DND-41 (cell line): ENCODE results near the gene JPH3.

ENCODE experiments used
- ATAC-seq: fragments of 200-7000 bp; cut with Tn5 transposase; 3 replicates; pipeline ENCODE4 v1.9.1; 2021; ENCODE audit warnings: low read depth; ENCODE audit not compliant: insufficient read depth
- DNase-seq: peaks from one replicate; pipeline ENCODE4 v3.0.0-alpha.2; 2020
- H2AFZ ChIP-seq: 2 replicates; pipeline ENCODE4 v1.6.0; 2012; ENCODE audit warnings: low read depth, low read length
- H3K27ac ChIP-seq: 2 replicates; pipeline ENCODE4 v1.5.1; 2012; ENCODE audit warnings: low read length, inconsistent platforms
- H3K27me3 ChIP-seq: fragments of 200-600 bp; sonication (generic); 2 replicates; pipeline ENCODE4 v1.6.0; 2012; ENCODE audit warnings: low read length, mild to moderate bottlenecking, inconsistent platforms; ENCODE audit not compliant: insufficient read depth, poor library complexity
- H3K36me3 ChIP-seq: 2 replicates; pipeline ENCODE4 v1.5.1; 2012; ENCODE audit warnings: low read length, inconsistent platforms; ENCODE audit not compliant: insufficient read depth
- H3K4me1 ChIP-seq: 2 replicates; pipeline ENCODE4 v1.5.1; 2012; ENCODE audit warnings: mild to moderate bottlenecking, low read length; ENCODE audit not compliant: insufficient read depth
- H3K4me2 ChIP-seq: 2 replicates; pipeline ENCODE4 v1.6.0; 2012; ENCODE audit warnings: mild to moderate bottlenecking, moderate library complexity, low read length, inconsistent platforms; ENCODE audit not compliant: insufficient read depth
- H3K4me3 ChIP-seq, 2 experiments: fragments of 200-600 bp in 1 of 2; shearing (Covaris generic) in 1 of 2; 2 replicates each; pipeline ENCODE4 v1.5.1; 2012 to 2016; ENCODE audit warnings: inconsistent platforms in 2 of 2, low read length in 2 of 2, mild to moderate bottlenecking in 2 of 2, low read depth in 1 of 2, moderate library complexity in 1 of 2
- H3K79me2 ChIP-seq: 2 replicates; pipeline ENCODE4 v1.6.0; 2012; ENCODE audit warnings: low read length, inconsistent platforms; ENCODE audit not compliant: insufficient read depth
- H3K9ac ChIP-seq: 2 replicates; pipeline ENCODE4 v1.6.0; 2012; ENCODE audit warnings: low read depth, mild to moderate bottlenecking, inconsistent platforms, low read length, moderate library complexity
- H3K9me3 ChIP-seq: 2 replicates; pipeline ENCODE4 v1.5.1; 2012; ENCODE audit warnings: low read length, moderate library complexity, mild to moderate bottlenecking, inconsistent platforms; ENCODE audit not compliant: insufficient read depth, severe bottlenecking
- H4K20me1 ChIP-seq: 2 replicates; pipeline ENCODE4 v1.6.0; 2012; ENCODE audit warnings: low read length; ENCODE audit not compliant: insufficient read depth
- CTCF ChIP-seq: IDR thresholded peaks from 2 replicates; pipeline ENCODE4 v1.5.1; 2012; ENCODE audit warnings: borderline replicate concordance, low read length, moderate library complexity, mild to moderate bottlenecking; ENCODE audit not compliant: poor library complexity, severe bottlenecking; ENCODE audit errors: extremely low read depth
- EZH2 ChIP-seq: IDR thresholded peaks from 3 replicates; pipeline ENCODE4 v1.6.1; 2012; ENCODE audit warnings: borderline replicate concordance, low read depth, mild to moderate bottlenecking, moderate library complexity, low read length, inconsistent platforms; ENCODE audit not compliant: severe bottlenecking

JPH3 gene

GRCh38 chr16:87684106-87684677, 81.9 kb downstream of the JPH3 start:
- H3K79me2 ChIP-seq: no peaks in the 10 kb centered on the region
- H3K27me3 ChIP-seq: no peaks in the 10 kb centered on the region
- no peak overlapping the region for H3K4me2 ChIP-seq
- no peak overlapping the region for H3K27ac ChIP-seq
- no peak overlapping the region for H2AFZ ChIP-seq
- no peaks in the 10 kb centered on the region for H3K9me3 ChIP-seq
- no peak overlapping the region for H3K4me3 ChIP-seq
- no peak for TF ChIP-seq EZH2
- TF ChIP-seq CTCF: no peak
- DNase-seq (no peak), ATAC-seq (no peak)
- H3K4me1 ChIP-seq: no peaks in the 10 kb centered on the region
- H4K20me1 ChIP-seq: no peaks in the 10 kb centered on the region; the same call in none of the 2 replicates
- H3K36me3 ChIP-seq: no peaks in the 10 kb centered on the region
- H3K9ac ChIP-seq: no peak overlapping the region

GRCh38 chr16:87684711-87685404, 82.5 kb downstream of the JPH3 start:
- DNase-seq: no peak
- no peaks in the 10 kb centered on the region for H3K79me2 ChIP-seq
- no peaks in the 10 kb centered on the region for H3K27me3 ChIP-seq
- no peaks in the 10 kb centered on the region for H3K9me3 ChIP-seq
- H2AFZ ChIP-seq: no peak overlapping the region
- no peaks in the 10 kb centered on the region for H3K36me3 ChIP-seq
- H3K4me1 ChIP-seq: no peaks in the 10 kb centered on the region
- H3K4me3 ChIP-seq: no peak overlapping the region
- no peak overlapping the region for H3K27ac ChIP-seq
- H3K4me2 ChIP-seq: no peak overlapping the region
- no peak overlapping the region for H3K9ac ChIP-seq
- no peak for TF ChIP-seq CTCF
- TF ChIP-seq EZH2: no peak
- H4K20me1 ChIP-seq: no peaks in the 10 kb centered on the region; the same call in none of the 2 replicates
- no peak for ATAC-seq

- no peaks in the 10 kb centered on the region for H3K79me2 ChIP-seq
- H3K9ac ChIP-seq: no peak overlapping the region
- no peaks in the 10 kb centered on the region for H3K9me3 ChIP-seq
- DNase-seq: no peak
- no peak overlapping the region for H3K4me3 ChIP-seq
- no peaks in the 10 kb centered on the region for H3K36me3 ChIP-seq
- H3K27ac ChIP-seq: no peak overlapping the region
- TF ChIP-seq CTCF: no peak
- TF ChIP-seq EZH2: no peak
- no peak for ATAC-seq
- H3K27me3 ChIP-seq: no peaks in the 10 kb centered on the region
- H4K20me1 ChIP-seq: no peaks in the 10 kb centered on the region; the same call in none of the 2 replicates
- no peak overlapping the region for H3K4me2 ChIP-seq
- no peaks in the 10 kb centered on the region for H3K4me1 ChIP-seq
- no peak overlapping the region for H2AFZ ChIP-seq
These were observed 83.1 kb downstream of the JPH3 start for GRCh38 chr16:87685405-87685755.
